Activated gamma-delta T cell treated with Interleukin-2 at 50 U/mL for 16 hours (primary cell): ENCODE measurements around the gene PASD1.
"Not testable (repeated sequence)": the region's sequence is repeated elsewhere in the genome, so short reads cannot be mapped to it uniquely, and the experiment has no call there.

ENCODE experiments used
- DNase-seq: peaks from one replicate; pipeline ENCODE4 v3.0.0-alpha.2; 2020

The PASD1 gene

DNA sequence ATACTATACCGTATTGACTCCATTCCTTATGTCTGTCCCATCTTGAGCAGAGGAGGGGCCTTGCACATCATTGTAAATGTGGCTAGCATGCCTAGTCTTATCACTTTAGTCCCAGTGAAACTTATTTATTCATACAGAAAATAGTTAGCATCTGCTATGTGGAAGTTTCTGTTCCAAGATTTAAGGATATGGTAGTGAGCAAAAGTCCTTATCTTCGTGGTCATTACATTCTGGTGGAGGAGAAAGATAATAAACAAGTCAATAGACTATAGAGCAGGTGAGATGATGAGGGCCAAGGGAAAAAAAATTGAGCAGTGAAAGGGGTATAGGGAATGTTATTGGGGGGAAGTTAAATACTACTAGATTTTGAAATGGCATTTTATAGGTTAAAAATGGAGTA lies 68.3 kb downstream of the PASD1 start:
- no peak for DNase-seq

DNA sequence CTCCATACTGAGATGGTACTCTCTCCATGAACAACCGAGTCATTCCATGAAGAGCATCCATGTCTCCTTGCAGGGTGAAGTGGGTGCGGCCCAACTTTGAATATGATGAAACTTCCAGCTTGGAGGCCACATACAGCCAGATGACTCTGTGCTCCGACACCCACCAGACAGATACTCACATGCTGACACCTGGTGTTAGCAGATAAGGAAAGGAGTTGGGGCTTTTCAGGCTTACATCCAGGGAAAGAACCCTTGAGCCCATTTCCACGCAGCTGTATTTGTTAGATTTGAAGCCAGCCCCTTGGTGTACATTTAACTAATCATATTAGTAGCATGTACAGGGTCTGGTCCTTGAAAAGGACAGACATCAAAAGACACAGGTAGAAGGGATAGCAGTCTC lies 69.7 kb downstream of the PASD1 start:
- no peak for DNase-seq

DNA sequence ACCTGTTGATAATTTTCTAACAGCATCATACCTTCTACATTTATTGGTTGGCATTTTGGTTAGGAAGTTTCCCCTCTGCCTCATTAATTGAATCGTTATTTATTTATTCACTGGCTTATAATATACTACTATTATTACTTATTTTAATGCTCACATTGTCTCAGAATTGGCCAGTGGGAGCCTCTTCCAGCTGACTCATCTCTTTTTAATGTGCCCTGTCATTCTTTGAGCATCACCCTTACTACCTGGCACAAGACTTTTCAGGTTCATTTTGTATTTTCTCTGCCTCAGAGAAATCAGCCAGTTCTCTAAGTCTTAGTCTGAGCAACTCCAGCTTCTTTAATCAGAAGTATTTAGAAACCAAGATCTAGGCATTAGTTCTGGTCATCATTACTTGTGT lies 71.5 kb downstream of the PASD1 start:
- no peak for DNase-seq

DNA sequence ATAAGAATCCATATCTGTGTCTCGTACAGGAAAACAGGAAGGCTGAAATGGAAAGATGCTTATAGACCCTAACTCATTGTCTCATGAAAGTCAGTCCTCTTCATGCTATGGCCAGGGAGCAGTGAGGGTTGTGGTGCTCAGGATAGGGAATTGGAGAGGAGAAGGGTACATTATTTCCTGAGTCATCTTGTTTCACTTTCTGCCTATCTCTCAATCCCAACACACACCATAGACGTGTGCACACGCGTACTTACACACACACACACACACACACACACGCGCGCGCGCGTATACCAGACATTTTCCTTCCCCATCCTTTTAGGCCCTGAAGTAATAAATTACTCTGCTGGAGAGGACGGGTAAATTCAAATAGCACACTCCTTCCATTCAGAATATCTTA lies 78.1 kb downstream of the PASD1 start:
- no peak for DNase-seq

DNA sequence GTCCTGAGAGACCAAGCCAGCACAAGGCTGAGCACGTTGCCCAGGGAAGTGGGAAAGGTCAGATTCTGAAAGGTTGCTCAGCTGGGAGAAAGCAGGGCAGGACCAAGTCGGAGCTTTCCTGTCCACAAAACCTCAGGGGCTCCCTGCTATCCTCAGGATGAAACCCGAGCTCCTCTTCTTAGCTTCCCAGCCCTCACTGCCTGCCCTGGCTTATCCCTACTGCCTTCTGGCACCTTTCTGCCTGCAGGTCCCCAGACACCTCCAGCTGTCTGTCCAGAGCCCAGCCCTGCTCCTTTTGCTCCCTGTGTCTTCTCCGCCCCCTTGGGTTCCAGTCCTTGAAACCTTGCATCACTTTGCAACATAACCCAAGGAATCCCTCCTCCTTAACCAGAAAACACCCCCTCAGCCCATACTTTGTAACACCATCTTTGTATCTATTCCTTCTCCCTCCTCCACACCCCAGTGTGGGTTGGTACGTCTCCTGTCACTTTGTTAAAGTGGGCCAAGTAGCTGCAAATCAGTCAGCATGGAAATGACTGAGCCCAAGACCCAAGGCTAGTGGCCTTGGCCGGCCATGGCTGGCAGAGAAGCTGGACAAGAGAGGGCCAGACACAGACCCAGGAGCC lies 111.8 kb downstream of the PASD1 start:
- no peak for DNase-seq

DNA sequence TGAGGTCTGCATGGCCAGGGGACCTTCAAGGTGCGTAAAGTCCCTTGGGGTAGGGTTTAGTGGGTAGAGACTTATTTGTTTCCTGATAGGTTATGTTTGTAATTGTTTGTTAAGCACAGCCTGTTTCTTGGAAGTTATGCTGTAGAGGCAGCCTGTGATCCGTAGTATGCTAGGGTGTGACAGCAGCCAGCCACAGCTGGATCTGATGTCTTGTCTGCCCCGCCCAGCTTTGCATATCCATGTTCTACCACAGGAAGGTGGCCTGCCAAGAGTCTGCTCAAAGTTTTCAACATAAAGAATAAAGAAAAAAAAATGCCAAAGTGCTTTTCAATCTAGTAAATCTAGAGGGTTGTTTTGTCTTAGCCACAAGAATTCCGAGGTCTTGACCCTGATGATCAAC lies 112.7 kb downstream of the PASD1 start:
- DNase-seq = no peak

DNA sequence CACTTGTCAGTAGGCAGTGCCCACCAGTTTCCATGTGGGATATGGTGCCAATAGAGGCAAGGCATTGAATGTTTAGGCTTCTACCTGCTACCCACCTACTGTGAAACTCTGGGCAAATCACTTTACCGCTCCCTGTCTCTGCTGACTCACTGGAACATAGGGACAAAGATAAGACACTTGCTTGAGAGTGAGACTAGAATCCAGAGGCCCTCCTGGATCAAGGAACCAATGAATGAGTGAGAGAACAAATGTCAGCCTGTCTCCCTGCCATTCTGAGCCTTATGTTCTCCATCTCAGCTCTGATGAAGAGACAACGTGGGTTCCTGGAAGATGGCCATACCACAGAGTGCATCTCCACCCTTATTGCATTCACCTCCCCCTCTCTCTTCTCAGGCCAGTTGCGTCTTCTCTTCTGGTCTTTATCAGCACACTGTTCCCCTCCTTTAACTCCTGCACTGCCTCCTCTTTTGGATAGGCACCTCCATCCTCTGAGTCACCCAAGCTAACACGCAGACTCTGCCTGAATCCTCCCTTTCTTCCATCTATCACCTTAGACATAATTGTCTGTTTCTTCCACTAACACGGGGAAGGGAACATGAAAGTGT lies 116.4 kb downstream of the PASD1 start:
- DNase-seq = no peak

DNA sequence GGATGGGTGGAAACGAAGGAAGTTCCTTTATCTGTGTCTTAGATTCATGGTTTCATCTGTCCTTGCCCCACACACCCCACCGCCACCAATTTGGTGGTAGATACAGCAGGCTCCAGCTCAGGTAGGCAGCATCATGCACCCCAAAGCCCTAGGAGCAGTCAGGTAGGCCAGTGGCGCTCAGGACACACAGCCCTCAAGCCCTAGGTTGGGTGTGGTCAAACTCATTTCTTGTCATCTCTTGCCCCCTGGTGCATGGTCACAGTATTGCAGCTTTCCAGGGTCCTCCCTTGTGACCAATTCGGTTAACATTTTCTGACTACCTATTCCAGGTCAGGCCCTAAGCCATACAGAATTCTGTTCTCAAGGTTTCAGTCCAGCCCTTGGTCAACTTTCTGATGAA lies 117.3 kb downstream of the PASD1 start:
- DNase-seq = peak; percentile 41

DNA sequence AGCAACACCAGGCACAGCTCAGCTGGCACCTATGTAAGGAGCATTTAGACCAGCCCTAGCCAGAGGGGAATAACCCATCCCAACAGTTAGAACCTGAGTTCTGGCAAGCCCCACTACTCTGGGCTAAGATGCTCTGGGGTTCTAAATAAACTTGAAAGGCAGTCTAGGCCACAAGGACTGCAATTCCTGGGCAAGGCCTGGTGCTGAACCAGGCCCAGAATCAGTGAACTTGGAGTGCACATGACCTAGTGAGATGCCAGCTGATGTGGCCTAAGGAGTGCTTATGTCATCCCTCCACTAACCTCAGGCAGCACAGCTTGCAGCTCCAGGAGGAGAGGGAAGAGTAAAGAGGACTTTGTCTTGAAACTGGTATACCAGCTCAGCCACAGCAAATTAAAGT lies 124.2 kb downstream of the PASD1 start:
- no peak for DNase-seq

DNA sequence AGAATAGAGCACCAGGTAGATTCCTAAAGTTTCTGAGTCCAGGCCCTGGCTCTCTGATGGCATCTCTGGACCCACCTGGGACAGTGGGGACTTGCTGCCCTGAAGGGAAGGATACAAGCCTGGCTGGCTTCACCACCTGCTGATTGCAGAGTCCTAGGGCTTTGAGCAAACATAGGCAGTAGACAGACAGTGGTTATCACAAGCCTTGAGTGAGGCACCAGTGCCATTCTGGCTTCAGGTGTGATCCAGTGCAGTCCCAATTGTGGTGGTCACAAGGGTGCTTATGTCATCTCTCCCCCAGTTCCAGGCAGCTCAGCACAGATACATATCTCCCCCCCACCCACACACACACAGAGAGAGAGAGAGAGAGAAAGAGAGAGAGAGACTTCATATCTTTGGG lies 125.2 kb downstream of the PASD1 start:
- no peak for DNase-seq

DNA sequence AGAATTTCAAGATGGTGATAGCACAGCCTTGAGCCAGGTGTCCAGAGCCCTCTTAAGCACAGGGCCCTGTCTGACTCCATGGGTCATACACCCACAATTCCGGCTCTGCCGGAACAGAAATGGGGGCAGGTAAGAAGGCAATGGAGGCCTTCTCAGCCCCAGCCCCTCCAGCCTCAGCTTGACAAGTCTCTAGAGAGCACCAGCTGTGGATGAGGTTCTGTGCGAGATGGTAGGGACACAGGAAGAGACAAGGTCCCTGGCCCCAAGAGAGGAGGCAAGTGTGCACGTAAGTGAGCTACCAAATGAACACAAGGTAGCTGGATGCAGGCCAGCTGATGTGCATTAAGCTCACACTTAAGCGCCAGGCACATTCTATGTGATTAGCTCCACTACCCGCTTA lies 129.3 kb downstream of the PASD1 start:
- DNase-seq = no peak

DNA sequence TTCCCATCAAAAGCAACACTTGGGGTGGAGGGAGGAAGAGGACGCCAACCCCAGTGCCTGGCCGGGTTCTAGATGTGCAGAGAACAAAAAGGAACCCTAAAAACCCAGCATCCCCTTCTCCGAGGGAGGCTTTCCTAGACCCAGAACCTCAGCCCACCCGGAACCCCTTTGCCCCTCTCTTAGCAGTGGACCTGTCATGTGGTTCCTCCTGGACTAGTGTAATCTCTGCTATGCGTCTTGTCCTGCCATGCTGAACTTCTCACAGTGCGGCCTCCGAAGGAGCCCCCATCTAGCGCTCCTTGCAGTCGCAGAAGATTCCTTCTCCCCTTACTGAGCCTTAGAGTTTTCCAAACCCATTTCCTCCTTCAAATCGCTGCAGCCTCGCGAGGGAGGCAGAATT lies 130.6 kb downstream of the PASD1 start:
- DNase-seq = no peak

DNA sequence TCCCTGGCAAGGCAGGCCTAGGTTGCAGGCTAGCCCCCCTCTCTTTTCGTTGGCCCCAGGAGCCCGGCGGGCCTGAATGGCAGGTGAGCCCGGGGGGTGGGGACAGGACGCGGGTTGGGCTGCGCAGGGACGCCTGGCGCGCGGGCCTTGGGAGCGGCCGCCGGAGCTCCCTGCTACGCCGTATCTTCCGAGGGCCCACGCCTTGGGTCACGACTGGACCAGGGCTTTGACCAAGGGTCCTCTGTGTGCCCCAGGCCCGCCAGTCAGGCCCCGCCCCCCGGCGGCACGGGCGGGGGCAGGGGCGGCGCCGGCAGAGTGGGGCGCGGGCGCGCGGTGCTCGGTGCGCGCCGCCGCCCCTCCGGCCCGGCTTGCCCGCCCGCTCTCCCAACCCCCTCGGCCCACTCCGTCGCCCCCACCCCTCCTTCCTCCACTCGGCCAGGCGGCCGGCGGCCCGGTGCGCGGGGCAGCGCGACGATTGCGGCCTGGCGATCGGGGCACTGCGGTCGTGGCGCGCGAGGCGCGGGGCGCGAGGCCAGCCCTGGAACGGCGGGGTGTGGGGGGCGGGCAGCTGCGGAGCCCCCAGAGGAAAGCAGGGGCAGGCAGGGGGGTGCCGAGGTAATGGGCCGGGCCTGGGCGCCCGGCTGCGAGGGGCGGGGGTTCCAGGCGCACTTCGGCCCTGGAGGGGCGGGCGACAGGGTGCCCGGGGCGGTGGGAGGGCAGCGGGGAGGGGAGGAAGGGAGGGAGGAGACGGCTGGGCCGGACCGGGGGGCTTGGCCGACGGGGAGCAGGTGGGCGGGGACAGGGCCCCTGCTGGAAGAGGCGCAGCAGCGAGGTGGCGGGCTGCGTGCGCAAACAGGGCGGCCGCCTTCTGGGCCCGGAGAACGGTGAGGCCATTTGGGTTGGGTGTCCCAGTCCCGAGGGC lies 131.4 kb downstream of the PASD1 start, which contains the start of gene PRRG3:
Gene PRRG3, plus strand, starts transcription at position 798 of the 922 bp plus-strand sequence. CDS start 3,357 bp downstream, outside the sequence.
- DNase-seq = no peak

DNA sequence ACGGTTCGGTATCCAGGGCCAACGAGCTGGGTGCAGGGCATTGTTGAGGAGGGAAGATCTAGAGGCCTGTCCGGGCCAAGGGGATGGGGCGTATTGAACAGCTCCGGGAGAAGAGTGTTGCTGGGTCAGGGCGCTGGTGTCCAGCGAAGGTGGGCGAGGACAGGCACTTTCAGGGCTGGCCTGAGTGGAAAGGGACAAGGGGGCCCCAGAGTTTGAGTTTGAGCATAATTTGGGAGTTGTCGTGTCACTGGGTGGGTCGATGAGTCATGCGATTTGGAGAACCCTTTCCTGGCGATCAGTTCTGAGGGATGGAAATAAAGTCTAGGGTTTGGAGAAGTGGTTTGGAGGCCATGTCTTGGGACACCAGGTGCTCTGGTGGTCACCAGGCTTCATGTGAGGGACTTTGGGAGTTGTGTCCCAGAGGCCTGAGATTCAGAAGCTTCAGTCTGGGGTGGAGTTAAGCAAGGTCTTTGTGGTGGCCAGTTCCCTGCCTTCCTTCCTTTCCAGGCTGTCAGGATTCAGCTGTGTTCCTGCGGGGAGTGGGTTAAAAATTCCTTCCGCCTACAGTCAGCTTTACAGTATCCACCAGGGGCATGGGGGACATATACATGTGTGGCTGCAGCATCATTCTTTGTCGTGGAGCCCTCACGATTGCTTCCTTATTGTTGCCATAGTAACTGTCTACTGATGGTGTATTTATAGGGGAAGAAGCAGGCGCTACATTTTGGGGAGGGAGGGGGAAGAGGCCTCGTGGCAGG lies 132.3 kb downstream of the PASD1 start:
- DNase-seq = no peak

DNA sequence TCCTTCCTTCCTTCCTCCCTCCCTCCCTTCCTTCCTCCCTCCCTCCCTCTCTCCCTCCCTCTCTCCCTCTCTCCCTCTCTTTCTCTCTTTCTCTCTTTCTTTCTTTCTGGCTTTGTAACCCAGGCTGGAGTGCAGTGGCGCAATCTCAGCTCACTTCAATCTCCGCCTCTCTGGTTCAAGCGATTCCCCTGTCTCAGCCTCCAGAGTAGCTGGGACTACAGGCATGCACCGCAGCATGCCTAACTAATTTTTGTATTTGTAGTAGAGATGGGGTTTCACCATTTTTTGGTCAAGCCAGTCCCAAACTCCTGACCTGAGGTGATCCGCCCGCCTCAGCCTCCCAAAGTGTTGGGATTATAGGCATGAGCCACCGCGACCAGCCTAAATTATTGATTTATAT lies 133.6 kb downstream of the PASD1 start:
- DNase-seq = not testable (repeated sequence)

DNA sequence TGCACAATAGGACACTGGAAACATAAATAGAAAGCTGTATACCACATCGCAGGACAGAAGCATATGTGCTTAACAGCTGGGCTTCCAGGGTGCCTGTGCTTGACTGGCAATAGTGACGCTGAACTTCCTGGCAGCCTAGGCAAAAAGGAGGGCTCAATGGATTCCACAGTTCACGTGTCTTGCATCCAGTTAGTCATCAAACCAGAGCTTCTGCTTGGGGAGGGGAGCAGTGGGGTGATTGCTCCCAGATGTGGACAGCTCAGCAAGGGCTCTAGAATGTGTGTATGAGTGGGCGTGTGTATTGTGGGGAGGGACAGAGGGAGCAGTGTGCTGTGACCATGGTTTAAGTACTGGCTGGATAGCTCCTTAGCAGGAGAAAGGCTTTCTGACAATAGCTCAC lies 134.0 kb downstream of the PASD1 start:
- DNase-seq = no peak

DNA sequence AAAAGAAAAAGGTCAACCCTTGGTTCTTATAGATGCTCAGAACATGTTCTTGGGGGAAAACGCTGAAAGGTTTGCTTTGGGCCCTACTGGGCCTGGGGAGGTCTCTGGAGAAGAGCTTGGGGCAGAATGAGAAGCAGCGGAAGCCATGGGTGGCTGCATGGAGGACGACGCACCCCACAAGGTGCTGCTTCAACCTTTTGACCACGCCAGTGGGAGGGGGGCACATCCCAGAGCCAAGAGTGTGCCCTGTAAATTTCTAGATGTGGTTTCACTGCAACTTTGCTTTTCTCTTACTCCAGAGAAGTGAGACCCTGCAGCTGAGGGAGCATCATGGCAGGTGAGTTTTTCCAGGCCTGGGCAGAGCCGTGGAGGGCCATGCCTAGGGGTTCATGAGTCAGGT lies 135.0 kb downstream of the PASD1 start:
- DNase-seq = no peak

DNA sequence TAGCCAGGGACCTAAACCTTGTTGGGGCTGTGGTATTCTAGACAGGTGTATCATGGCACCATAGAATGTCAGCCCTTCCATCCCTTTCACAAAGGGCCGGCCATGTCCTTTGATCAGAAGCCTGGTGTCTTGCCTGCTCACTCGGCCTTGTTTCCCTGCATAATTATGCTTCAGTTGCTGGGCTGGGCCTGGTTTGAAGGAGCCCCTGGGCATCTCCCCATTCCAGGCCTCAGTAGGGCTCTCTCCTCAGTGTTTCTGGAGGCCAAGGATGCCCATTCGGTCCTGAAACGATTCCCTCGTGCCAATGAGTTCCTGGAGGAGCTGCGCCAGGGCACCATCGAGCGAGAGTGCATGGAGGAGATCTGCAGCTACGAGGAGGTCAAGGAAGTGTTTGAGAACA lies 136.3 kb downstream of the PASD1 start:
- no peak for DNase-seq

DNA sequence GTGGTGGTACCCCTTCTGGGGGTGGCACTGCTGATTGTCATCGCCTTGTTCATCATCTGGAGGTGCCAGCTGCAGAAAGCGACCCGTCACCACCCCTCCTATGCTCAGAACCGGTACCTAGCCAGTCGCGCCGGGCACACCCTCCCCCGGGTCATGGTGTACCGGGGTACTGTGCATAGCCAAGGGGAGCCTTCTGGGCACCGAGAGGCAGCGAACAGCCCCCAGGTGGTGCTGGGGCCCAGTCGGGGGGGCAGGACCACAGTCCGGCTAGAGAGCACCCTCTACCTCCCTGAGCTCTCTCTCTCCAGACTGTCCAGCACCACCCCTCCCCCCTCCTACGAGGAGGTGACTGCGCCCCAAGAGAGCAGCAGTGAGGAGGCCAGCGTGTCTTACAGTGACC lies 137.1 kb downstream of the PASD1 start:
- no peak for DNase-seq

DNA sequence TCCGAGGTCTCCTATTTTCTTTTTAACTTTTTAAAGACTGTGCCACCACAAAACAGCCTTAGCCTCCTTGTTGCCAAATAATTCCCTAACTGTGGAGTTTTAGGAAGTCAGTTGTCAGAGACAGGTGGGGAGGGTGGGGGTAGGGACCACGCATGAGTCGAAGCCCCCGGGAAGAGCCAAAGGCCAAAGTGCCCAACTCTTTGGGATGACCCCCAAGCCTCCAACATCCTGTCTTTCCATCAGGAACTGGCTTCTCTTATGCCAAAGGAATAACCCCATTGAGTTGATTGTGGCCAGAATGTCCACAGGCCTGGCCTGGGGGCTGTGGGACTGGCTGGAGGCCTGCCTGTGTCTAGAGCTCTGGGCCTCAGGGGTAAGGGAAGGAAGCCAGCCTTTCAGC lies 137.6 kb downstream of the PASD1 start:
- no peak for DNase-seq

DNA sequence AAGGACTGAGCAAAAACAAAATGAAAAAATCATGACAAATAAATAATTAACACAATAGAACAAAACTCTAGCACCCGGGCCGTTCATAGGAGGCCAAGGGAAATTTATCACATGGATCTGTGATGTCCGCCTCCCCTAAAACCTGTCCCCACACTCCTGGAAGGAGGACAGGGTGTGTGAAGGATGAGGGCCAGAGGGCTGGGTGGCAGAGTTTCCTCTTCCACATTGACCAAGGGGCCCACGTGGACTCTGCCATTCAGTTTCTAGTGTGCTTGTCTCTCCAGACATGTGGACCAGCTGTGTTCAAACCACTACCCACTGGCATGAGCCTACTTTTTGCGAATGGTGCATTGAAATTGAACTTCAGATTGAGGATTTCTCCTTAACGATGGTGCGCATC lies 138.1 kb downstream of the PASD1 start:
- DNase-seq = no peak

DNA sequence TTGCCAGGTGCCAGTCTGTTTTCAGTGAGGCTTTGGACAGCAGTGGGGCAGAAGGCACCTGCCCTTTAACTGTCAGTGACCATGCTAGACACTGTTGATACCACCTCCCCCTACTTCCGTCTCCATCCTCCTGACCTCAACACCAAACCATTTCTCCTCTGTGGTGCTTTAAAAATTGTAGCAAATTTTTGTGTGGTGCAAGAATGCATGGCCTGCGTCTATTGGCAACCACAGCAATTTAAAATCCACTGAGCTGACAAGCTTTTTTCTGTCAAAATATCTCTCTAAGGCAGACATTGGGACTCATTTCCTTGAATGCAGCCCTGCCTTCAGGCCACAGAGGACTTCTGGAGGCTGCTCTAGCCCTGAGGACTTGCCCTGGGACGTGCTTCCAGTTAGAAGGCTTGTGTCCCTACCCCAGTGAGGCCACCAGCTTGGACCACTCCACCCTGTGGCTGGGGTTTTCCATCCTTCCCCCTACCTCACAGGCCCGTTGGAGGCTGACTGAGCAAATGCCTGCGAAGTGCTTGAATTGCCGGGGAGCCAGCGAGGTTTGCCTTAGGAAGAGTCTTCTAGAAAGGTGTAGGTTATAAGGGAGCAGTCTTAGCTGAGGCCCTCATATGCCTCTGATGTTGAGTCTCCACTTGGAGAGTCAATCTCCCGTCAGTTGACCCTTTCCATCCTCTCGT lies 138.7 kb downstream of the PASD1 start:
- DNase-seq = no peak
